ENCODE data around the gene XYLB.
"Not testable (repeated sequence)": the region's sequence is repeated elsewhere in the genome, so short reads cannot be mapped to it uniquely, and the experiment has no call there.

The XYLB gene

DNA sequence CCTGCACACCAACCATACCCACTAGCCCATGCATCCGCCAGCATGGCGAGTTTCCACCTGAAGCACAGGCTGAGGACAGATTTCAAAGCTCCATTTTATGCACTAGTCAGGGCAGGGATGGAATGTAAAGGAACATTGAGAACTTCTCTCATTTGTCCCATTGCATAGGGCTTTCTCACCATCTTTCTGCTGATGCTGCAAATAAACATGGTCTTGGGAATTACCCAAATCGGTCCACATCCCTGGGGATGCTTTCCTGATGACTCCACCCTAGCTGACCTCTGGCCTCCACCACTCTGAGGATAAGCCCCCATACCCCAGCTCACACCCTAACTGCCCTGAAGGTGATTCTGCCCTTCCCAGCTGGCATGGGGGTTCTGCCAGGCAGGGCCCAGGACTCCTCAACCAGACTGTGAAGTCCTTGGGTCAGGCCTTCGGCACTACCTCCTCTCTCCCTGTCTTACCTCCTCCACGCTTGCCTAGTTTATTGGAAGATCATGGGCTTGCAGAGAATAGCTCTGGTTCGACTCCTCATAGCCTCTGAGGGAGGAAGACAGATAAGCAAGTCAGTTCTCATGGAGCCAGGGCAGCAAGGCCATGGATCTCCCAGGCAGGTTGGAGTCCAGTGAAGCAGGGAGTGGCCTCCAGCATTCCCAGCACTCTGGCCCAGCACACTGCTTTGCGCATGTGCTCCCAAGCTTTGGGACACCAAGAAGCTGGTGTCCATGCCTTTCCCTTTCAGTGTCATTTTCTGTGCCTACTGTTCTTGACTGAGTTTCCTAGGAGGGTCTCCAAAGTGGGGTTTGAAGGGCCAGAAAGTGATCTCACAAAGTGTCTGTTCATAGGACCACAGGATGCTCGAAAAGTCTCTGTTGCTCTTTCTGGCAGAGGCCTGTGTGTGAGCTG lies 27.6 kb upstream of the XYLB start:
- no peak for DNase-seq
- intact Hi-C loops (cut with DNase I) = no loop called here

DNA sequence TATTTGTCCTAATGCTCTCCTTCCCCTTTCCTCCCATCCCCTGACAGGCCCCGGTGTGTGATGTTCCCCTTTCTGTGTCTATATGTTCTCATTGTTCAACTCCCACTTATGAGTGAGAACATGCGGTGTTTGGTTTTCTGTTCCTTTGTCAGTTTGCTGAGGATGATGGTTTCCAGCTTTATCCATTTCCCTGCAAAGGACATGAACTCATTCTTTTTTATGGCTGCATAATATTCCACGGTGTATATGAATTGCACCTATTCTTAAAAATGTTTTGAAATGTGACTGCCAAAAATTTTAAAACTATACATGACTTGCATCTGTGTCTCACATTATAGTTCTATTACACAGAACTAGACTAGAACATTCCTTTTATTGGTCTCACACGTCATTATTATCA lies 25.9 kb upstream of the XYLB start:
- DNase-seq; intact Hi-C loops (cut with DNase I): not testable (repeated sequence)

DNA sequence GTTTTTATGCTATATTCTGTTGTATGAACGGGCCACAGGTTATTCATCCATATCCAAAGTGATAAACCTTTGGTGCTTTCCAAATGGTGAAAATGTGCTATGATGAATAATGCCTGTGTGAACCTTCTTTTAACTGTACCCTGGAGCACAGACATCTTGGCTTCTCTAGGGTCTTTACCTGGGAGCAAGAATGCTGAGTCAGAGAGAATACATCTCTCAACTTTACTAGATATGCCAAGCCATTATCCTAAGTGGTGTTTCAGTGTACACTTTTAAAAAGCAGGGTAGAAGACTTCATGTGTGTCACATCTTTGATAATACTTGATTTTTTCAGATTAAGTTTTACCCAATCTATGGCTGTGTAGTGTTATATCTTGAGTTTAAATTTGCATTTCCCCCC lies 23.5 kb upstream of the XYLB start:
- intact Hi-C loops (cut with DNase I) = no loop called here
- no peak for DNase-seq

GRCh38 chr3:38325256-38325655 lies 21.3 kb upstream of the XYLB start:
- no peak for DNase-seq
- intact Hi-C loops (cut with DNase I) = no loop called here

- intact Hi-C loops (cut with DNase I) = no loop called here
Measured at GRCh38 chr3:38327335-38328009, 19.1 kb upstream of the XYLB start.

DNA sequence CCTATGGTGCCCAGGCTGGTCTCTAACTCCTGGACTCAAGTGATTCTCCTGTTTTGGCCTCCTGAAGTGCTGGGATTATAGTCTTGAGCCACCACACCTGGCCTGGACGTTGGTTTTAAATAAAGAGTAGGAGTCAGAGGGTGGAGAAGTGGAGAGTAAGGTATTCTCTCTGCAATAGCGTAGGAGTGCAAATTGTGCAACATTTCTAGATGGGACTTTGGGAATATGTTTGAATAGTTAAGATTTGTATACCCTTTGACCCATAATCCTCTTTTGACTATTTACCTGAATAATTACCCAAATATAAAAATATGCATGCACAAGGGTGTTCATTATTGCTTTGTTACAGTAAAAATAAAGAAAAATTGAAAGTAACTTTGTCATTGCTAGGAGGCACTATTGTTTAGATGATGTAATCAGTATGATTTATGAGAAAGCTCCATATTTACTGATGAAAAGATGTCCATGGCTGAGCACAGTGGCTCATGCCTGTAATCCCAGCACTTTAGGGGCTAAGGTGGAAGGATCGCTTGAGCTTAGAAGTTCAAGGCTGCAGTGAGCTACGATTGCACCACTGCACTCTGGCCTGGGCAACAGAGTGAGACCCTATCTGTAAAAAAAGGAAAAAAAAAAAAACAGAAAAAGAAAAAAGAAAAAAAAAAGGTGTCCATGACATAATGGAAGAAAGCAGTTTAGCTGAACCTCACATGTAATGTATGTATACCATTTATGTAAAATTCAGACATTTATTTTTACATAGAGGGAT lies 15.1 kb upstream of the XYLB start:
- intact Hi-C loops (cut with DNase I) = no loop called here
- DNase-seq = no peak

More at GRCh38 chr3:38327335-38328009, 19.1 kb upstream of the XYLB start:
- no peak for DNase-seq

DNA sequence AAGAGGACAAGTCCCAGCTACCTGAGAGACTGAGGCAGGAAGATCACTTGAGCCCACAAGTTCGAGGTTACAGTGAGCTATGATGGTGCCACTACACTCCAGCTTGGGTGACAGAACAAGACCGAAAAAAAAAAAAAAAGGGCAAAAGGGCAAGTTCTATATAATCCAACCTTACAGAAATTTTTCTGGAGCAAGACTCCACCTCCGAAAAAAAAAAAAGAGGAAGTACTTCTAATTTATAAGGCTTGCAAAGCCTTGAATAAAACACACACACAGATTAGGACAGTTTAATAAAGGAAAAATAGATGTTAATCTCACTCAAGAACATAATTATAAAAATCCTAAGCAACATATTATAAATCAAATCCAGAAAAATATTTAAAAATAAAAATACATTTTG lies 14.4 kb upstream of the XYLB start:
- intact Hi-C loops (cut with DNase I) = no loop called here
- DNase-seq = no peak

GRCh38 chr3:38334142-38335055 lies 12.2 kb upstream of the XYLB start:
- intact Hi-C loops (cut with DNase I) = no loop called here
- DNase-seq = no peak

GRCh38 chr3:38335263-38335662 lies 11.3 kb upstream of the XYLB start:
- intact Hi-C loops (cut with DNase I) = no loop called here
- no peak for DNase-seq

GRCh38 chr3:38337703-38338102 lies 8.9 kb upstream of the XYLB start:
- no peak for DNase-seq
- intact Hi-C loops (cut with DNase I) = no loop called here

DNA sequence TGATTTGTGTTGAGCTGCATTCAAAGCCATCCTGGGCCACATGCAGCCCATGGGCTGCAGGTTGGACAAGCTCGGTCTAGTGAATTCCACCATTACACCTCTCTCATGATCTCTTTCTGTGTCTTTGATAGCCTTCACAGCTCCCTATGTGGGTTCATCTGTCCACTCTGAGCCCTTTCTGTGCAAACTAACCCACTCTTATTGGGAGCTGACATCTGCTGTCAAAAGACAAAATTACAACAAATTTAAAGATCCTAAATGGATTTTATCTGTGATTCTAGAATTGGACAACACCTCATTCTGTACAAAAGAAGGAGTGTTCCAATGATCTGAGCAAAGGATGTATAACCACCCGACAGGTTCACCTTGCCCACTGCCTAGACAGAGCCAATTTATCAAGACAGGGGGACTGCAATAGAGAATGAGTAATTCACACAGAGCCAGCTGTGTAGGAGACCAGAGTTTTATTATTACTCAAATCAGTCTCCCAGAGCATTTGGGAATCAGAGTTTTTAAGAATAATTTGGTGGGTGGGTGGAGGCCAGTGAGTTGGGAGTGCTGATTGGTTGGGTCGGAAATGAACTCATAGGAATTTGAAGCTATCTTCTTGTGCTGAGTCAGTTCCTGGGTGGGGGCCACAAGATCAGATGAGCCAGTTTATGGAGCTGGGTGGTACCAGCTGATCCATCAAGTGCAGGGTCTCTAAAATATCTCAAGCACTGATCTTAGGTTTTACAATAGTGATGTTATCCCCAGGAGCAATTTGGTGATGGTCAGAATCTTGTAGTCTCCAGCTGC lies 2.6 kb upstream of the XYLB start:
- intact Hi-C loops (cut with DNase I) = no loop called here
- no peak for DNase-seq

DNA sequence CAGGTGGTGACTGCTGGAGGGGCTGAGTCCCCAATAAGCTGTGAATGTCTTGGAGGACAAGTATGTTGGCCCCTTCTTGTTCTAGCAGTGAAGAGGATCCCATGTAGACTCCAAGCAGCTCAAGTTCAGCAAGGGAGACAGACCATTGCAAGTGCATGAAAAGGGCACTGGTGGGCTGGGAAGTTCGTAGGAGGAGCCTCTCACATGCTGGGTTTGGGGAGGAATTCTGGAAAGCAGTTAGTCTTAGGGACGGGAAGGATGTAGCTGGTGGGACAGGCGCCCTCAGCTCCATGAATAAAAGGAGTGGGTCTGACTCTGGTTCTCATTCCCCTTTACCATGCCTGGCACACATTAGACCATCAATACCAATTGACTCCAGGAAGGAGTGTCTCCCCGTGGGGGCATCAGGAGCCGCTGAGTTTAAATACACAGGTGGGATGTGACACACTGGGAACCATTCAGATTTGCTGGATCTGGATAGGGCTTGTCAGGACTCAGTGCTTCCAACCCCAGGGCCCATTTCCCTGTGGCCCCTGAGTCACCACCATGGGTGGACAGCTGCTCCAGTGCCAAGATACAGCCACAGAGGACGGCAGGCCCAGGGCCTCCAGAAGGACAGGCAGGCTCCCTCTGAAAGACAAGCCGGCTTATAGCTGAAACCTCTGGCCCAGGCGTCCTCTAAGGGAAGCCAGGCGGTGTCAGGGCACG lies 552 bp upstream of the XYLB start:
- intact Hi-C loops (cut with DNase I) = loop anchor here (2.0 kb wide), 1 partner anchor 133 kb away; no protein-coding TSS in a partner anchor
- no peak for DNase-seq

DNA sequence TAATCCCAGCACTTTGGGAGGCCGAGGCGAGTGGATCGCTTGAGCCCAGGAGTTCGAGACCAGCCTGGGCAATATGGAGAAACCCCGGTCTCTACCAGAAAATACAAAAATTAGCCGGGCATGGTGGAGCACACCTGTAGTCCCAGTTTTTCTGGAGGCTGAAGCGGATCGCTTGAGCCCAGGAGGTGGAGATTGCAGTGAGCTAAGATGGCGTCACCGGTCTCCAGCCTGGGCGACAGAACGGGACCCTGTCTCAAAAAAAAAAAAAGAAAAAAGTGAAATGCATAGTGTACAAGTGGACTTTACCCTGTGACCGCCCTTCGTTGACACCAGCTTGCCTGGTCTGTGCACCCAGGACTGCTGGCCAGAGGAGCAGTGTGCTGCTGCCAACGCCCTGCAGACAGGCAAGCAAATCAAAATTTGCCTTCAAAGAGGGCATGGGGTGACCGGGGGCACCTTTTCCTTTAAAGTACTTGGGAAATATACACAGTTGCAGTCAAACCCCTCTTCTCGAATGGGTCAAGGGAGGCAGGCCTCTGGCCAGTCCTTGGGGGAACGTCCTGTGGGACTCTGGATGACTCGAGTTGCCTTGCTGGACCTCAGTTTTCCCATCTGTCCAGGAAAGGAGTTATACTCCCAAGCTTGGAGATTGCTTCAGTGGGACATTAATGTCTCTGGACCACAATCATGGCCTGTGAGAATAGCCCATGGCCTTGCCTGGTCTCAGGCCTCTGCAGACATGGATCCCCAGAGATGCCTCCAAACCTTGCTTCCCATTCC lies 1.0 kb downstream of the XYLB start:
- DNase-seq = no peak
- intact Hi-C loops (cut with DNase I) = loop anchor here (2.0 kb wide), 1 partner anchor 131 kb away; no protein-coding TSS in a partner anchor

- no peak for DNase-seq
- intact Hi-C loops (cut with DNase I) = no loop called here
Measured at GRCh38 chr3:38348903-38349302, 2.3 kb downstream of the XYLB start.

DNA sequence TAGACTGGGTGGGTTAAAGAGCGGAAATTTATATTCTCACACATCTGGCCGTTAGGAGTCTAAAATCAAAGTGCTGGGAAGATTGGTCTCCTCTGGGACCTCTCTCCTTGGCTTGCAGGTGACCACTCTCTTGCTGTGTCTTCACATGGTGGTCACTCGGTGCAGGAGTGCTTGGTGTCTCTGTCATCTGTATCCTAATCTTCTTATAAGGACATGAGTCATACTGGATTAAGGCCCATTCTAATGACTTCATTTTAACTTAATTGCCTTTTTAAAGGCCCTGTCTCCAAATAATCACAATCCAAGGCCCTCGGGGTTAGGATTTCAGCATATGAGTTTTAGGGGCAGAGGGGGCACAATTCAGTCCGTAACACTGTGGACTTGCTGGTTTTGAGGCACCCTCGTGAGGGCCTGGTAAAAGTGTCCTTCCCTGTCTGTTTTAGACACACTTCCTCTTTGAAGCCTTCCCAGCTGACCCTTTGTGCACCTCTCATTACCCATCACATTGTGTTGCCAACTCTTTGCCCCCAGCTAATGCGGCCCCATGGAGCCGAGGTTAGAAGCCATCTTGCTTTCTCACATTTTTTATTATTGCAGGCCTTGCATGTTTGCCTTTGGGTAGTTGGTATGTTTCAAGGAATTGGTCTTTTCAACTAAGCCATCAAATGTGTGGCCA lies 3.2 kb downstream of the XYLB start:
- DNase-seq = no peak

GRCh38 chr3:38353151-38353550 lies 6.6 kb downstream of the XYLB start:
- no peak for DNase-seq
- intact Hi-C loops (cut with DNase I) = loop anchor here (5.0 kb wide), 1 partner anchor 236 kb away; no protein-coding TSS in a partner anchor

More for the DNA sequence above, 3.2 kb downstream of the XYLB start:
- intact Hi-C loops (cut with DNase I) = loop anchor here (5.0 kb wide), 1 partner anchor 233 kb away; no protein-coding TSS in a partner anchor
